Stimulated activated CD8-positive, alpha-beta memory T cell treated with anti-CD3 and anti-CD28 coated beads, Interleukin-4, amount 100 ng/mL, for 48 hours (primary cell): ENCODE measurements around the gene CCPG1.

Experiments used
- DNase-seq: peaks from one replicate; pipeline ENCODE4 v3.0.0-alpha.2; 2020

The CCPG1 gene

DNA sequence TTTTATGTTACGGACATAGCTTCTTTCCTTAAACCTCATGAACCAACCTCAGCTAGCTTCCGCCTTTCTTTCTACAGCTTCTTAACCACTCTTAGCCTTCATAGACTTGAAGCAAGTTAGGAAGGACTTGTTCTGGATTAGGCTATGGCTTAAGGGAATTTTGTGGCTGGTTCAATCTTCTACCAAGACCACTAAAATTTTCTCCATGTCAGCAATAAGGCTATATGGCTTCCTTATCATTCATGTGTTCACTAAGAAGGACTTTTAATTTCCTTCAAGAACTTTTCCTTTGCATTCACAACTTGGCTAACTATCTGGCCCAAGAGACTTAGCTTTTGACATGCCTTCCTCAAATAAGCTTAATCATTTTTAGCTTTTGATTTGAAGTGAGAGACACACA, 24.5 kb downstream of the CCPG1 start:
- no peak for DNase-seq

DNA sequence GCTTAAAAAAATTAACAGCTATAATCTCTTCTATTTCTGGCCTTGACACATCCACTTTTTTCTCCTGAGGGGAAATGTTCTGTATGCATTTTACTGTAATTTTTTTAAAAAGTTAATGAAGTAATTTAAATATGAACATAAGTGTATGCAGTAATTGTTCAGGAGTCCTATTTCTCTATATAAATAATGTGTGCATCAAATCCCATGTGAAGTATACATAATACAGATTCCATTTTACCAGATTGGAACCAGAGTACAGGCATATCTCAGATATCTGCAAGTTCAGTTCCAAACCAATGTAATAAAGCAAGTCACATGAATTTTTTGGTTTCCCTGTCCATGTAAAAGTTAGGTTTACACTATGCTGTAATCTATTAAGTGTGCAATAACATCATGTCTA, 26.6 kb downstream of the CCPG1 start:
- DNase-seq = no peak

DNA sequence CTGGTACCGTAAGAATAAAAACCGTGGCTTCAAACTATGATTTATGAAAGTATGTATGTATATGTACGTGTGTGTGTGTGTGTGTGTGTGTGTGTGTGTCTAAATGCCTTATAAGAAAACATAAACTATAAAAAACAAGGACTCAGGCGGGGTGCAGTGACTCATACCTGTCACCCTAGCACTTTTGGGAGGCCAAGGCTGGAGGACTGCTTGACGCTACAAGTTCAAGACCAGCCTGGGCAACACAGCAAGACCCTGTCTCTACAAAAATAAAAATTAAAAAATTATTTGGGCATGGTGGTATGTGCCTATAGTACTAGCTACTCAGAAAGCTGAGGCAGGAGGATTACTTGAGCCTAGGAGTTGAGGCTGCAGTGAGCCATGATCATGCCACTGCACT, 29.1 kb downstream of the CCPG1 start:
- no peak for DNase-seq

DNA sequence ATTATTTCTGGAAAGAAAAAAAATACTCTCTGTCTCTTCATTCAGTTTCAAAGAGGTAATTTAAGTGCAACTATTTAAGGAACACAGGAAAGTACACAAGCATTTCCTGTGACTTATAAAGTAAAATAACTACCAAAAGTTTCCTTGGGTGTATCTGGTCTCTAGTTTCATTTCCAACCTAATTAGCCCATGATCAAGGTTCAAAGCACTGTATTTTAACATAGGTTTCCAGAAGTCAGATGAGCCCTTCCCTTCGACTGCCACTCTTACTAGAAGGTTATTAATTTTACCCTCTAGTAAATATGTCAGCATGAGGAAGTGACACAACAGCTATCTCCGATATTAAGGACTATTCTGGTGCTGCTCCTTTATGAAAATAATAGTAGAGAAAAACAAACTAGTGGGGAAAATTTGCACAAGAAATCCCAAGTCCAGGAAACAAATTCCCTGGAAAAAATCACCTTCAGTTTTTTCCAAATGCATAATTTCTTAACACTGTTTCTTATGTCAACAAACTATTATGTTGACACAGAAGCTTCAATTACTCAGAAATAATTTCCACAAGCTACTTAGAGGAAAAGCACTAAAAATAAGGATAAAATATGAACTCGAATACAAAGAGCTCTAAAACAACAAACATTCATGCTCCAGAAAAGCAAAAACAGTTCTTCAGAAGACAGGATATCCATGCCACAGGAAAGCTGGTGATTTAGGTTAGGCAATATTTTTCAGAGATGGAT, 35.3 kb downstream of the CCPG1 start:
- no peak for DNase-seq

DNA sequence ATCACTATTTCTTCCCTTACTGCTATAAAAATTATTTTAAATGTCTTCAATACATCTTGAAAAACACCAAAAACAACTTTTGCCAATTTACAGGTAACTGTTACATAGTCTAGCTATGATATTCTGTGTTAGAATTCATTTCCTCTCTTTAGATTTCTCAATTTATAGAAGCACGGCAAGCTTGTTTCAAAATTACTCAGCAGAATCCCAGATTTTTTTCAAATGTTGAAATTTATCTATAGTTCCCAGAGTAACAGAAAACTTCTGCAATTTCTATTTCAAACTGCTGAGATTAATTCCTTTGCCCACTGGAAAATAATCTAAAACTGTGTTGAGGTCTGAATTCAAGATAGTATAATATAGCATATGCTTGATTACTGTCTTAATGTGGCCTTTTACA, 41.2 kb downstream of the CCPG1 start:
- DNase-seq = no peak

DNA sequence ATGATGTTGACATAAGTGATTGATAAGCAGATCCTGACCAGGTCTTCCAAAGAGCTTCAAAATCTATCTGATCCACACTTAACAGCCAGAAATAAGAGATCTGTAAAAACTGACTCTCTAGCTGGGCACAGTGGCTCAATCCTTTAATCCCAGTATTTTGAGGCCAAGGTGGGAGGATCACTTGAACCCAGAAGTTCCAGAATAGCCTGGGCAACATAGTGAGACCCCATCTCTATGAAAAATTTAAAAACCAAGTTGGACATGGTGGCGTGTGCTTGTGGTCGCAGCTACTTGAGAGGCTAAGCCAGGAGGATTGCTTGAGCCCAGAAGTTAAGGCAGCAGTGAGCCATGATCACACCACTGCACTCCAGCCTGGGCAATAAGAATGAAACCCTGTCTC, 45.5 kb downstream of the CCPG1 start:
- no peak for DNase-seq

DNA sequence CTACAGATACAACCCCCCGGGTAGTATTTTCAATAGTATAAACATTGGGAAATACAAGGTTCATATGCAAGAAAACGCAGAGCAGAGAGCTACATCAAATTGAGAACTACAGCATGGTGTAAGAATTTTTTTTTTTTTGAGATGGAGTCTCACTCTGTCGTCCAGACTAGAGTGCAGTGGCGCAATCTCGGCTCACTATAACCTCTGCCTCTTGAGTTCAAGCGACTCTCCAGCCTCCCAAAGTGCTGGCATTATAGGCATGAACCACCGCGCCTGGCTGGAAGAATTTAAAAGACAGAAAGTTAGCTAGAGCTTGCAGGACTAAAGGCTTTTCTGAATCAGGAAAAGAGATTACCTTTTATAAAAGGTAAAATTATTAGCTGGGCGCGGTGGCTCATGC, 47.1 kb downstream of the CCPG1 start:
- DNase-seq = no peak

DNA sequence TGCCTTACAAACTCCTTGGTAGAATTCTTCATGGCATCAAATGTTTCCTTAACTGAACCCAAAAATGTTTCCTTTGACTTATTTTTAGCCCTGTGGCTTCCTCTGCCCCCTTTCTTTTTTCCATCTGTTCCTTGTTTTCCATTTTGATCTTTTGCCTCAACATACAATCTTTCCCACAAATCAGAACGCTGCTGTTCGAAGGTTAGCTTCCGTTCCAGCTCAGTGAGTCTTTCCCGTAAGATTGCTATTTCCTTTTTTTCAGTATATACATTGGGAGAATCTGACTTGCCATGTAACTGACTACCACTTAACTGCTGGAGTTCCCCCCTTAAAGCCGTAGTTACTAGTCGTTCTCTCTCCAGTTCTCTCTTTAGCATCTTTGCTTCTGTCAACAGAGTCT, 47.9 kb downstream of the CCPG1 start:
- no peak for DNase-seq

DNA sequence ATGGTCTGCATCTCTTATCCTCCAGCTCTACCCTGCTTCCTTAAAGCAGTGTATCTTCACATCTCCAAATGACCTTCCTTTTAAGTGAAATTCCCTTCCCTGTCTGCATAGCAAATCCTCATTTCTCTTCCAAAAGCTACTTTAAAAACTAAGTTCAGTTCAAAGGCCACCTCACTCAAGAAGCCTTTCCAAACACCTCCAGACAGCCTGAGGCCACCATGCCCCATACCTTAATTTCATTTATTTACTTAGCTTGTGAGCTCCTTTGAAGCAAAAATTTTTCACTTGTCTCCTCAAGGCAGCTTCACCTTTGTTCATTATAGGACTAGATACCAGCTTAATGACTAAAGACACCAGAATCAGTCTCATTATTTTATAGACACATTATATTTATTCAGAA, 49.7 kb downstream of the CCPG1 start:
- DNase-seq = no peak

DNA sequence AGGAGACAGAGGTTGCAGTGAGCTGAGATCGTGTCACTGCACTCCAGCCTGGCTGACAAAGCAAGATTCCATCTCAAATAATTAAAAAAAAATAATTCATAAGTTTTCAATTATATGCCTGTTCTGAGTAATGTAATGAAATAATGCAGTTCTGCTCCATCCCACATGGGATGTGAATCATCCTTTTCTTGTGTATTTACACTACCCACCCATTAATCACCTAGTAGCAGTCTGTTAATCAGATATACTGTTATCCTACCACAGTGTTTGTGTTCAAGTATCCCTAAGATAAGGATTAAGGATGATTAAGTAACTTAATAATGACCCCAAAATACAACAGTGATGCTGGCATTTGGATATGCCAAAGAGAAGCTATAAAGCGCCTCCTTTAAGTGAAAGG, 50.4 kb downstream of the CCPG1 start:
- DNase-seq = no peak

DNA sequence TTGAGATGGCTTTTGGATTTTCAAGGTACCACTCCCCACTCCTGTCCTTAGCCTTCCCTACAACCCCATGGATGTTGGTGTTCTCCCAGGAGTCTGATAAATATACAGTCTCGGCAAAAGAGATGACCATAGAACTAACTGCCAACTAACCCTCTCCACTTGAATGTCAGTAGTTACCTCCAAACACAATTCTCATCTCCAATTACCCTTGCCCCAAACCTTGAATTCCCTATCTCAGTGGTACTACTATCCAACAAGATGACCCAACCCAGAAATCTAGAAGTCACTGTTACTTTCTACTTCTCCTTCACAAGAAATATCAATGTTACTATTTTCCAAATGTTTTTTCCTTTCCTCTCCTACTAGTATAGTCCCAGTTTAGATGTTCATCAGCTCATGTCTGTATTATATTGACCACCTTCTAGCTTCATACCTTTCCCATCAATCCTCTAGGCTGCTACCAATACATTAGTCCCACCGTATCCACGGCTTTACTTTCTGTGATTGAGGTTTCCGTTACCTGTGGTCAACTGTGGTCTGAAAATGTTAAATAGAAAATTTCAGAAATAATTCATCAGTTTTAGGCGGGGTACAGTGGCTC, 51.1 kb downstream of the CCPG1 start:
- DNase-seq = no peak

DNA sequence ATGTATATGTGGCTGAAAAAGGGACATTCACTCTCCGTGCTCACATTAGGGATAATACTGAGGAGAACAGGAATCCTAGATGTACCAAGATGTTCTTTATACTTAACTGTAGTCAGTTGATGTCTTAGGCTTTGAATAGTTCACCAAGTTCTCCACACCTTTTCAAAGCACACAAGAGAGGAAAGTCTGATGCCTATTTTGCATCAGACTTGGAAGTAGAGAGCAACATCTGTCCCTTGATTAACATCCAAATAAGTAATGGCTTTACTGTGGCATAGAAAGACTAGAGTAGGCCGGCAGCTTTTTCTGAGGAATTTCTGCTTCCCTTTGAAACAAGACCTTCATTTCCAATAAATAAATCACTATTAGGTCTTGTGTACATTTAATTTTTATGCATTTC, 55.1 kb downstream of the CCPG1 start:
- DNase-seq = no peak

DNA sequence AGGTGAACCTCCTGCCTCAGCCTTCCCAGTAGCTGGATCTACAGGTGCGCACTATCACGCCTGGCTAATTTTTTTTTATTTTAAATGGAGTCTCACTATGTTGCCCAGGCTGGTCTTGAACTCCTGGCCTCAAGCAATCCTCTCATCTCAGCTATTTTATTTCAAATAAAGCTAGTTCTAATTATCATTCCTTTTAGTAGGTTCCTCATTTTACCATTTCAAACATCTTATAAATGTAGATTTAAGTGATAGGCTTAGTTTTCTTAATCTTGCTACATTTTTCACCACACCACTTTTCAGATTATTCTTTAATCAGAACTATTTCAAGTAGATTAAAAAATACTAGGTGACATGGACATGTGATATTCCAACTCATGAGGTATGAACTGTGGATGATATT, 58.9 kb downstream of the CCPG1 start:
- DNase-seq = no peak

DNA sequence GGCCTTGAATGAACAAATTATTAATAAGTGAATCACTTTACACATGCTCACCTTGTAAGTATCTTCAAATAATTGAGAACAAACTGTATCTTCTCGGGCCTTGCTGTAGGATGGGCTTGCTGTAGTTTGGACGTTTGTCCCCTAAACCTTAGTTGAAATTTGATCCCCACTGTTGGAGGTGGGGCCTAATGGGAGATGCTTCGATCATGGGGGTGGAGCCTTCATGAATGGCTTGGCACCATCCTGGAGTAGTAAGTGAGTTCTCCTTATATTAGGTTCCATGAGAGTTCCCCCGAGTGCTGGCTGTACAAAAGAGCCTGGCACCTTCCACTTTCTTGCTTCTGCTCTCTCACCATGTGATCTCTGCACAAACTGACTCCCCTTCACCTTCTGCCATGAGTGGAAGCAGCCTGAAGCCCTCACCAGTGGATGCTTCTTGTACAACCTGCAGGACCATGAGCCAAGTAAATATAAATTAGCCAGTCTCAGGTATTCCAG, 59.8 kb downstream of the CCPG1 start:
- DNase-seq = no peak

DNA sequence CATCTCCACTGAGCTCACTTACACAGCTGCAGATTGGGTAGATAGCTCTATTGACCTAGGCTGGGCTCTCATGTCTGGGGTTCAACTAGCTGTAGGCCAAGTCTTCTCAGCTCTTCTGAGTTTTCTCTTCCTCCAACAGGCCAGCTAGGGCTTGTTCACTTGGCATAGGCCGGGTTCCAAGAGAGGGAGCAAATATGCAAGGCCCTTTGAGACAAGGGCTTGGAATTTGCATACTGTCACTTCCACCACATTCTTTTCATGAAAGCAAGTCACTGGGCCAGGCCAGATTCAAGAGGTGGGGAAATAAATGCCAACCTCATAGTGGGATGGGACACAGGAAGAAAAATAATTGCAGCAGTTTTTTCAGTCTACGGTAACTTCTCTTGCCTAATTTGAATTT, 64.0 kb downstream of the CCPG1 start:
- DNase-seq = no peak

DNA sequence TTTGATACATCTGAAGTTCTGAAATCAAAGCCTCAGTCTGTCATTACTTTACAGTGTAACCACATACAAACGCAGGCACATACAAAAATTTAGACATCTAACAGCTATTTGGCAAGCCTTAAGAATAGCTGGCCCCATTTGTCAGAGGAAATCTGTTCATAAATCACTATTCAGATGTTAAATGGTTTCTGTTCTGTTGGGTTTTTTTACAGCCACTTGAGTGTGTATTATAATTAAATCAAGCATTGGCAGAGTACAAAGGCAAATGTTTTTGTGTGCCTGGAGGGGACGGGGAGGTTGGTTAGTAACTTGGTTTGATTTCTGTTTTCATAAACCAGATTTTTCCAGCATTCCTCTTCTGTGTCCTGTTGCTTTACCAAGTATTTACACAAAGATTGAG, 65.0 kb downstream of the CCPG1 start:
- no peak for DNase-seq

DNA sequence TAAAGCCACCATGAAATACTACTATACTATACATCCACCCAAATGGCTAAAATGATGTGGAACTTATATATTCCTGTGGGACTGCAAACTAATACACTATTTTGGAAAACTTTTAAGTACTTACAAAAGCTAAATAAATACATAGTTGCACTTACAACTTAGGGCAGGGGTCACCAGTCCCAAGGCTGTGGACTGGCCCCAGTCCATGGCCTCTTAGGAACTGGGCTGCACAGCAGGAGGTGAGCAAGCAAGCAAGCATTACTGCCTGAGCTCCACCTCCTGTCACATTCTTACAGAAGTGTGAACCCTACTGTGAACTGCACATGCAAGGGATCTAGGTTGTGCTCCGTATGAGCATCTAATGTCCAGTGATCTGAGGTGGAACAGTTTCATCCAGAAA, 71.0 kb downstream of the CCPG1 start:
- no peak for DNase-seq

DNA sequence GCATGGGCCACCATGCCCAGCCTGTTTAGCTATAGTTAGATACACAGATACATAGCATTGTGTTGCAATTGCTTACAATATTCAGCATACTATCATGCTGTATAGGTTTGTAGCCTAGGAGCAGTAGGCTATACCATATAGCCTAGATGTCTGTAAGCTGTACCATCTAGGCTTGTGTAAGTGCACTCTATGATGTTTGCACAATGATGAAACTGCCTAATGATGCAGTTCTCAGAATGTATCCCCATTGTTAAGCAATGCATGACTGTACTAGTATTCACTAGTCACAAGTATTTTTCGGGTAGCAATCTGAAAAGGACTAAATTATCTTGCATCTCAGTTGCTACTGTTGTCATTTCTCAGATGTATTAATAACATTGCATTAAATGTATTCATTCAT, 73.2 kb downstream of the CCPG1 start:
- no peak for DNase-seq

DNA sequence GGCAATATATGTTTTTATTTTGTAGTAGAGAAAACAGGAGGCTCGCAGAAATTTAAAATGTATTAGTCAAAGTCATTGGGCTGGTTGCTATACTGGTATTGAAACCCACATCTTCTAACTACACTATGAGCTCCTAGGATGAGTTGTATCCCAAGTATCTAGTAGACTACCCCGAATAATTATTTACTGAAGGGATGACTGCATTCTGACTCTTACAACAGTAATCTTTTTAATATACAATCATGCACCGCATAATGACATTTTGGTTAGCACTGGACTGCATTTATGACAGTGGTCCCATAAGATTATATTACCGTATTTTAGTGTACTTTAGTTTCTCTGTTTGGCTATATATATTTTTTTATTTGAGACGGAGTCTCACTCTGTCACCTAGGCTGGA, 73.8 kb downstream of the CCPG1 start:
- no peak for DNase-seq

DNA sequence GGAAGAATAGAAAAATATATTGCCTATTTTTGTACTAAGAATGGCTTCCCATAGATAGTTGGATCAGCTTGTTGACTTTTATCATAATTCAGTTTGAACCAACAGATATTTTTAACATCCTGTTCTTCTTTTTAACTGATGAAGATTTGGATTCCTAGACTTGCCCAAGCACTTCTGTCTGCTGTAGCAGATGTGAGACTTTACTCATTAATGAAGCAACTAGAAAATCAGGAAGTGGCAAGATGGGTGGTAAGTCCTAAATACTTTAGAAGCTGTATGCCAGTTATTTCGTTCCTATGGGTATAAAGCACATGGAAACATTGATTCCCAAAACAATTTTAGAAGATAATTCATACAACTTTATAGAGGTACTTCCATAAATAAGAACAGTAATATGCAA, 80.8 kb downstream of the CCPG1 start:
- DNase-seq = no peak

DNA sequence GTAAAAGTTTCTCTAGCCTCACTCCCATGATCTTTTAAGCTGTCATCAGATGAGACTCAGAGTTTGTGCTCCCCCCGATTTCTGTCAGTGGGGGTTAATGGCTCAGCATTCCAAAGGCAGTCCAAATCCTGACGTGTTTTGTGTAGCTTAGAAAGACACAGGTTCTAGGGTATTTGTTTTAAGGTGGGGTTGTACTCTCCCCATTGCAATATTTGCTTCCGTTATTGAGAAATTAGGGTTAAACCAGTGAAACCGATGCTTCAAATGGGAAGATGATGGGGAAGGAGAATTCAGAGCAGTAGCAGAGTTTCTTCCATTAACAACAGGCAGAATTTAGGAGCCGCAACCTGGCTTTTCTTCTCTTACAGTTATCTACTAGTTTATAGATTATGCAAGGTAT, 85.7 kb downstream of the CCPG1 start:
- DNase-seq = no peak

DNA sequence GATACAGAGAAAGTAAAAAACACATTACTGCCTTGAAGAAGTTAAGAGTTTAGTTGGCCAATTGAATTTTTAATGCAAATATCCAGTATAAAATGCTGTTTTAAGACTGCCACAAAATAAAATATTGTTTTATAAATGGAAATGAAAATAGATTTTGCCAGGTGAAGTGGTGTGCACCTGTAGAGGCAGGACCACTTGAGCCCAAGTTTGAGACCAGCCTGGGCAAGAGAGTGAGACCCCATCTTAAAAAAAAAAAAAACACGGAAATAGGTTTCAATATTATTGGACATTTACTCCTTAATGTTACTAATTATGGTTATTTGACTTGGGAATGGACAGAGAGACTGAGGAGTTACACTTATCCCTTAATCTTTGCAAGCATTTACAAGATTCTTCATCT, 87.2 kb downstream of the CCPG1 start:
- no peak for DNase-seq

DNA sequence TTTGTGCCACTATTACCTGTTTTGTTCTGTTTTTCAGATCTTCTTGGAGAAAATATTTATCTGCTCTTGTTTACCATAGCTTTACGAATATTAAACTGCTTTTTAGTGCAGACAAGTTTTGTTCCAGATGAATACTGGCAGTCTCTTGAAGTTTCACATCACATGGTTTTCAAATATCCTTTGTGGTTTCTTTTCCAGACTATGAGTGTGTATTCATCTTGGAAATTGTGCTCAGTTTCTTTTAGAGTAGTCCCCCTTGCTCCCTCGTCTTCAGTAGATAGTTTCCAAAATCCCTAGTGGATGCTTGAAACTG, 88.0 kb downstream of the CCPG1 start:
- DNase-seq = no peak

DNA sequence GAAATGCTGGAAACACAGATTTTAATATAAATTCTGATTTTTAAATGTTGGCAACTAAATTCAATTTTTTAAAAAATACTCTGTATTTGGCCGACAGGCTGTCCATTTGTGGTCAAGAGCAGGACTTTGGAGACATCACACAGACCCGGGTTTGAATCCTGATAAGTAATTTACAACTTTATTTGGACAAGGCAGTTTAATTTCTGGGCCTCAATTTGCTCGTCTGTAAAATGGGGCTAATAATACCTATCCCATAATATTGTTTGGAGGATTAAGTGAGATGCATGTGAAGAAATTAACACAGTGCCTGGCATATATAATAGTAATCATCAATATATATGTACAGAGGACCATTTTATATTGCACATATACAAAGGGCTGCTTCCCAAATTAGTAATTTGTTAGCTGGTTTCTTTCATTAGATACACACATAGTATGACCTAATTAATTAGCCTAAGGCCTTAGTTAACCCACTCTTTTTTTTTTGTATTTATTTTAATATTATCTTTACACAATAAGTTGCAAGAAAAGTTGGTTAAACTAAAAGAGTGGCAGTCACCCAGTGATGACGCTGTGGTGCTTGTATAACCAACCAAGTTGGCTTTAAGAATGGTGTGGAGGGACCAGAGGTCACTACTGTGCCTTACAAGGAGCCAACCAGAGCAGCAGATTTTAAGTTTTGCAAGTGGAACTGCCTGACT, 88.5 kb downstream of the CCPG1 start:
- no peak for DNase-seq
